ENCODE measurements around the gene OR8H3.
"Not testable (repeated sequence)": the region's sequence is repeated elsewhere in the genome, so short reads cannot be mapped to it uniquely, and the experiment has no call there.

The OR8H3 gene, protein sequence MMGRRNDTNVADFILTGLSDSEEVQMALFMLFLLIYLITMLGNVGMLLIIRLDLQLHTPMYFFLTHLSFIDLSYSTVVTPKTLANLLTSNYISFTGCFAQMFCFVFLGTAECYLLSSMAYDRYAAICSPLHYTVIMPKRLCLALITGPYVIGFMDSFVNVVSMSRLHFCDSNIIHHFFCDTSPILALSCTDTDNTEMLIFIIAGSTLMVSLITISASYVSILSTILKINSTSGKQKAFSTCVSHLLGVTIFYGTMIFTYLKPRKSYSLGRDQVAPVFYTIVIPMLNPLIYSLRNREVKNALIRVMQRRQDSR

GRCh38 chr11:56122073-56122472 lies at the start of gene OR8H3:
Gene OR8H3 (plus strand): TSS chr11:56122373. CDS start chr11:56122373, 0 bp downstream.
- no peak for DNase-seq

- no peak for DNase-seq
Observed at GRCh38 chr11:56089697-56090096, 32.5 kb upstream of the OR8H3 start.

DNA sequence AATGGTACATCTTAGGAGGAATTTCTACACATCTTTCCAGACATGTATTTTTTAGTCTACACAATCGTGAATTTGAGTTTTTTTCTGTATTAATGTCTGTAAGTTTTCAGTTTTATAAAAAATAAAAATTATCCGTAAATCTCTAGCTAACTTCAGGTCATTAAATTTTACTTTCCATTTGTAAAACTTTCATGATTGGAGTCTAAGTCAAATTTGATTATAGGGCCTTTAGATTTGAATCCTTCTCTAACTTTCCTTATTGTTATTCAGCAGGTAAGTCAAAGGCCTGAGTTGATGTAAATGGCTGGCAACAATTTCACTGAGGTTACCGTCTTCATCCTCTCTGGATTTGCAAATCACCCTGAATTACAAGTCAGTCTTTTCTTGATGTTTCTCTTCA lies 29.2 kb upstream of the OR8H3 start, which contains the start of gene OR8I2:
Gene OR8I2 (plus strand): TSS at position 301 of the 400 bp plus-strand sequence. CDS start 0 bp downstream, at position 301.
- DNase-seq: no peak

- no peak for DNase-seq
Observed at GRCh38 chr11:56103210-56103737, 18.9 kb upstream of the OR8H3 start, which contains the start of gene OR8H2. Gene OR8H2 (plus strand): TSS chr11:56103687. CDS start chr11:56105043, 1,356 bp downstream.

- DNase-seq: no peak
Observed at GRCh38 chr11:56140151-56140661, 18.0 kb downstream of the OR8H3 start, which contains the start of gene OR8J3. Gene OR8J3 (minus strand): TSS chr11:56140201. CDS start chr11:56137718, 2,483 bp downstream.

DNA sequence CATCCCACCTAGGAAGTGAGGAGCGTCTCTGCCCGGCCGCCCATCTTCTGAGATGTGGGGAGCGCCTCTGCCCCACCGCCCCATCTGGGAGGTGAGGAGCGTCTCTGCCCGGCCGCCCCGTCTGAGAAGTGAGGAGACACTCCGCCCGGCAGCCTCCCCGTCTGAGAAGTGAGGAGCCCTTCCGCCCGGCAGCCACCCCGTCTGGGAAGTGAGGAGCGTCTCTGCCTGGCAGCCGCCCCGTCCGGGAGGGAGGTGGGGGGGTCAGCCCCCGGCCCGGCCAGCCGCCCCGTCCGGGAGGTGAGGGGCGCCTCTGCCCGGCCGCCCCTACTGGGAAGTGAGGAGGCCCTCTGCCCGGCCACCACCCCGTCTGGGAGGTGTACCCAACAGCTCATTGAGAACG lies 21.5 kb downstream of the OR8H3 start:
- DNase-seq: not testable (repeated sequence)

DNA sequence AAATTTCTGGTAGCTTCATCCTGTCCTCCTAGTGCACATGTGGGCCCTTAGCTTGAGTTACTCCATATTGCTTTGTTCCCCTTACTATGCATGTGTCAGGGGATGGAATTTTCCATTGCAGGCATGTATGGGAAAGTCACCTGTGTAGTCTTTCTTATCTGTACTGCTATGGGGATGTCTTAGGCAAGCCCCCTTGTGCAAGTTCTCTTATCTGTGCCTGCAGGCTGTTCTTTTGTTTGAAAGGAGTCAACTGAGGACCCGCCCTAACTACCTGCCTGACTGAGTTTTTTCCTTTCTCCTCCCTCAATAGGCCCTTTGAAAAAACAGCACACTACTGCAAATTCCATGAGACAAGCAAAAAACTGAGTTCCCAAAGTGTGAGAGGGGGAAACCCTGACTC lies 29.2 kb downstream of the OR8H3 start:
- DNase-seq: no peak

DNA sequence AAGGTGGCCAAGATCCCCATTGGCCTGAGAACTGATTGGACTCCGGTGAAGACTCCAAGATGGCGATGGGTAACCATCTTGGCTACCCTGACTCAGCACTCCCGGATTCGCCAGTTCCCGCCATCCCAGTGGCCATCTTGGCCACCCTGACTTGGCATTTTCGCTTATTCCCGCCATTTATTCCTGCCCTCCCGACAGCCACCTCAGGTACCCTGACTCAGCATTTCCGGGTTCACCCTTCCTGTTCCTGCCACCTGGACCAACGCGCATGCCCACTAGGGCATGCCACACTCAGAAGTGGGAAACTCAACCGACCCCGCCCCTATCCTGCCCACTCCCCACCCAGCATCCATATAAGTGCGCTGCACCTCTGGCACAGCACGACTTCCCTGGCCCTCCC lies 30.2 kb downstream of the OR8H3 start:
- DNase-seq: no peak

GRCh38 chr11:56160217-56160616 lies 38.0 kb downstream of the OR8H3 start, which contains the start of gene OR8K5:
Gene OR8K5 (minus strand): TSS chr11:56160317. CDS start chr11:56160317, 0 bp downstream.
- DNase-seq: no peak

- no peak for DNase-seq
Observed at GRCh38 chr11:56163804-56164203, 41.6 kb downstream of the OR8H3 start.

DNA sequence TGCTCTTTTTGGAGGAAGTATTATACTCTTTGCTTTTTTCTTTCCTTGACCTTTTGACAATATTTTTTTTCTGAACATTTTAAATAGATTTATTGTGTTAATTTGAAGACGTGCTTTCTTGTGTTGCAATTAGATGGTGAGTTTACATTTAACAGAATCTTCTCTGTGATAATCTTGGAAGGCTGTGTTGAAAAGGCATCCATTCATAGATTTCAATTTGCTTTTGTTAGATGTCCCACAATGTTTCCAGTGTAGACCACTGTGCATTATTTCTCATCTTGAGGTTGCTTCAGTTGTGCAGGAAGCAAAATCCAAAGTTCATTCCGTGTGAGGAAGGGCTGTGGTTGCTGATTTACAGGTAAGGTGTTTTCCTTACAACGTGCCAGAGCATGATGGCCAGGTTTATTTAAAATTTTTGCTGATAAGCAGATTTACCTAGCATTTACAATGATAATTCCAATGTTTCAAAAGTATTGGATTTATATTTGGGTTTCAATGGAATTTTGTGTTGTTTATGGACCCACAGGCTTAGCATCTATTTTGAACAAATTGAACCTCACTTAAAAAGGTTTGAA lies 50.2 kb downstream of the OR8H3 start:
- DNase-seq: no peak

Data from CD4-positive, alpha-beta T cell treated with Interleukin-15 for 1 hour (primary cell).